Measurements from ENCODE around the gene NBAS. TPM values are rescaled to one million over a fixed set of nuclear protein-coding genes. Genes with fewer than 3 reads are reported as not detected.

Gene NBAS
- total RNA-seq, 3 donors from 2014 or later (not counting 1 experiment from before 2014, with no cell fraction given) = 27.8 to 34.7 (median 29.2) TPM

GRCh38 chr2:15365411-15365810, 195.7 kb downstream of the NBAS start:
- intact Hi-C loops (cut with micrococcal nuclease) = no loop called here
- H3K36me3 ChIP-seq (ENCODE audit: control insufficient read depth, insufficient read depth, low read length) = peaks cover 2% of the 10 kb centered on the region
- no peak overlapping the region for H3K4me3 Mint-ChIP-seq

GRCh38 chr2:15364561-15364960, 196.6 kb downstream of the NBAS start:
- no peak overlapping the region for H3K4me3 ChIP-seq (ENCODE audit: low read length)
- H3K4me1 Mint-ChIP-seq = no peaks in the 10 kb centered on the region
- no peaks in the 10 kb centered on the region for H3K27me3 ChIP-seq (ENCODE audit: control insufficient read depth, insufficient read depth, low read length)
- intact Hi-C loops (cut with micrococcal nuclease) = no loop called here
- no peak overlapping the region for H3K27ac ChIP-seq (ENCODE audit: low read length)
- no peaks in the 10 kb centered on the region for H3K9me3 ChIP-seq (ENCODE audit: control insufficient read depth, insufficient read depth, low read length)
- no peaks in the 10 kb centered on the region for H3K4me1 ChIP-seq (ENCODE audit: control insufficient read depth, insufficient read depth, low read length)
- H3K36me3 ChIP-seq (ENCODE audit: control insufficient read depth, insufficient read depth, low read length) = peaks cover 2% of the 10 kb centered on the region
- ATAC-seq = no peak
- no peak for TF ChIP-seq CTCF (IDR thresholded peaks at IDR 0.05)
- no peaks in the 10 kb centered on the region for H3K9me3 Mint-ChIP-seq
- H3K4me3 Mint-ChIP-seq = no peak overlapping the region
- no peaks in the 10 kb centered on the region for H3K27me3 Mint-ChIP-seq (ENCODE audit: low read depth in 2 of 2)
- 100% methylated on average over 2 of the region's 2 CpGs for WGBS (ENCODE audit: insufficient coverage)
- no peaks in the 10 kb centered on the region for H3K36me3 Mint-ChIP-seq
- no peak overlapping the region for H3K27ac Mint-ChIP-seq
- DNase-seq = no peak

More at GRCh38 chr2:15365411-15365810, 195.7 kb downstream of the NBAS start:
- H3K9me3 ChIP-seq (ENCODE audit: control insufficient read depth, insufficient read depth, low read length) = no peaks in the 10 kb centered on the region
- ATAC-seq (no peak), DNase-seq (no peak)
- H3K27me3 ChIP-seq (ENCODE audit: control insufficient read depth, insufficient read depth, low read length) = no peaks in the 10 kb centered on the region
- WGBS (ENCODE audit: insufficient coverage) = 56% methylated on average over 1 of the region's 2 CpGs
- no peaks in the 10 kb centered on the region for H3K4me1 Mint-ChIP-seq
- H3K27me3 Mint-ChIP-seq (ENCODE audit: low read depth in 2 of 2) = no peaks in the 10 kb centered on the region
- H3K27ac ChIP-seq (ENCODE audit: low read length) = no peak overlapping the region
- H3K9me3 Mint-ChIP-seq = no peaks in the 10 kb centered on the region
- TF ChIP-seq CTCF (IDR thresholded peaks at IDR 0.05) = no peak
- no peaks in the 10 kb centered on the region for H3K4me1 ChIP-seq (ENCODE audit: control insufficient read depth, insufficient read depth, low read length)
- H3K4me3 ChIP-seq (ENCODE audit: low read length) = no peak overlapping the region
- H3K27ac Mint-ChIP-seq = no peak overlapping the region
- no peaks in the 10 kb centered on the region for H3K36me3 Mint-ChIP-seq

- Histone ChIP-seq H3K4me1 (ENCODE audit: control insufficient read depth, insufficient read depth, low read length) (no peaks in the 10 kb centered on the region), H3K9me3 (ENCODE audit: control insufficient read depth, insufficient read depth, low read length) (no peaks in the 10 kb centered on the region), H3K36me3 (ENCODE audit: control insufficient read depth, insufficient read depth, low read length) (peaks cover 2% of the 10 kb centered on the region), H3K4me3 (ENCODE audit: low read length) (no peak overlapping the region), H3K27me3 (ENCODE audit: control insufficient read depth, insufficient read depth, low read length) (no peaks in the 10 kb centered on the region), H3K27ac (ENCODE audit: low read length) (no peak overlapping the region)
- no peaks in the 10 kb centered on the region for H3K27me3 Mint-ChIP-seq (ENCODE audit: low read depth in 2 of 2)
- no peaks in the 10 kb centered on the region for H3K4me1 Mint-ChIP-seq
- DNase-seq (no peak), ATAC-seq (no peak)
- 92% methylated on average over 3 of the region's 3 CpGs for WGBS (ENCODE audit: insufficient coverage)
- H3K36me3 Mint-ChIP-seq = no peaks in the 10 kb centered on the region
- no peak for TF ChIP-seq CTCF (IDR thresholded peaks at IDR 0.05)
- H3K27ac Mint-ChIP-seq = no peak overlapping the region
- no peaks in the 10 kb centered on the region for H3K9me3 Mint-ChIP-seq
- intact Hi-C loops (cut with micrococcal nuclease) = no loop called here
- H3K4me3 Mint-ChIP-seq = no peak overlapping the region
These were observed 197.4 kb downstream of the NBAS start for GRCh38 chr2:15363734-15364133.

GRCh38 chr2:15363142-15363541, 198.0 kb downstream of the NBAS start:
- H3K36me3 Mint-ChIP-seq = no peaks in the 10 kb centered on the region
- peaks cover 2% of the 10 kb centered on the region for H3K36me3 ChIP-seq (ENCODE audit: control insufficient read depth, insufficient read depth, low read length)

More at GRCh38 chr2:15363142-15363541, 198.0 kb downstream of the NBAS start:
- Histone ChIP-seq H3K4me3 (ENCODE audit: low read length) (no peak overlapping the region), H3K27me3 (ENCODE audit: control insufficient read depth, insufficient read depth, low read length) (no peaks in the 10 kb centered on the region), H3K4me1 (ENCODE audit: control insufficient read depth, insufficient read depth, low read length) (no peaks in the 10 kb centered on the region), H3K27ac (ENCODE audit: low read length) (no peak overlapping the region), H3K9me3 (ENCODE audit: control insufficient read depth, insufficient read depth, low read length) (no peaks in the 10 kb centered on the region)
- Mint-ChIP-seq H3K4me3 (no peak overlapping the region), H3K27me3 (ENCODE audit: low read depth in 2 of 2) (no peaks in the 10 kb centered on the region), H3K9me3 (no peaks in the 10 kb centered on the region), H3K4me1 (no peaks in the 10 kb centered on the region), H3K27ac (no peak overlapping the region)
- ATAC-seq (no peak), DNase-seq (no peak)
- intact Hi-C loops (cut with micrococcal nuclease) = no loop called here
- no peak for TF ChIP-seq CTCF (IDR thresholded peaks at IDR 0.05)

Data from natural killer cell (primary cell).